T-helper 1 cell treated with Interleukin-12 subunit alpha and Interleukin-12 subunit beta and Interleukin-4 antibody, amounts not matched to agents 30 ng/mL and 1 ng/mL, for 36 hours (primary cell): ENCODE results near the gene MYBPHL. TPM values are rescaled to one million over a fixed set of nuclear protein-coding genes. Genes with fewer than 3 reads are reported as not detected.

Source experiments
- intact Hi-C: fragments of 100-400 bp; cut with micrococcal nuclease; formaldehyde crosslinking; loops from one replicate; pipeline ENCODE4 v1.15.1; 2024
- total RNA-seq: library from RNA; stranded (reverse); gene quantifications from 2 replicates; pipeline ENCODE4 v1.2.3, GENCODE V29; 2022

The MYBPHL gene
- total RNA-seq, 1 donor from 2014 or later = not detected

DNA sequence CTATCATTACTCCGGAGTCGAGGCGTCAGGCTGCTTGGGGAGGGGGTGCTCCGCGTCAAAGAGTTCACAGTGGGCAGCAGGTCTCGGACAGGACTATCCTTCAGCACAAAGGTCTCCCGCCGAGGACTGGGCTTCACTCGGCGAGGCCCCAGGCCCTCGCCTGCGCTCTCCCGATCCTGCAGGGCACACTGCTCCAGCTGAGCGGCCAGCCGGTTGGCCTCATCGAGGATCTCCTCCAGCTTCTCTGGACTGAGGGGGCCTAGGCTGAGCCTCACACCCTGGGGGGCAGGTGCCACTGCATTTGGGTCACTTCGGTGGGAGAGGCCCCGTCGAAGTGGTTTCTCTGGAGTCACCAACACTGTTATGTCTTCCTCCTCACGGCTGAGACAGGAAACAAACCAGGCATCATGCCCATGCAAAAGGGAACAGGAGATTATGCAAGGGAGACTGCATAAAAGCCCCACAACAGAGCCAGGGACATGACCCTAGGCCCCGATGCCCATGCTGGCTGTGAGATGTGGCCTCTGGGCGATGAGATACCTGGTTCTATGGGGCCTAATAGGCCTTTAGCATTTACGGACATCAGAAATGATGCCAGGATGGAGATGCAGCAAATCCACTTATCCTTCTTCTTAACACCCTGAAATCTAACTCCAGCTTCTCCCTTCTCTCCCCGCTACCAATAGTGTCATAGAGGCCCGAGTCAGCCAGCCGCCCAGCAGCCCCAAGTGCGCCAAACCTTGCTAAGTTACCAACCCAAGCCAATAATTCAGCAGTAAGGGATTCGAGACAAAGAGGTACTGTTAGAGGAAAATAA lies 24.9 kb downstream of the MYBPHL start:
- intact Hi-C loops = loop anchor here (2.0 to 10.0 kb wide), 3 partner anchors 19 to 753 kb away; partner anchors contain the start of gene STRIP1

DNA sequence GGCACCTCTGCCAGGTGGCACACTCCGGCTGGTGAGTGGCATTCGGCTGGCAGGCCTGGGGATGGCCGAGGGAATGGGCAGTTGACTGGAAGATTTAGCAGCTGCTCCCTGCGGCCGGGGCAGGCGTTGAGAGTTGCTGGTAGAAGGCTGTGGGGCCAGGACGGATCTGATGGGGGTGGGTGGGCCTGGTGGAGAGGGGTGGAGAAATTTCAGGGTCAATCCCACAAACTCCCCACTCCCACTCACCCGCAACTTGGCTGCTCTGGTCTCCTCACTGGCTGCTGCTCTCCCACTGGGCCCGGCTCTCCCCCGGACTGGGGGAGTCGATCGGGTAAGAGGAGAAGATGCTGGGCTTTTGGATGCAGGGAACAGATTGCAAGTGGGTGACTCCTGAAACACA lies 25.9 kb downstream of the MYBPHL start:
- intact Hi-C loops = loop anchor here (10.0 kb wide), 1 partner anchor 364 kb away; no protein-coding TSS in a partner anchor

DNA sequence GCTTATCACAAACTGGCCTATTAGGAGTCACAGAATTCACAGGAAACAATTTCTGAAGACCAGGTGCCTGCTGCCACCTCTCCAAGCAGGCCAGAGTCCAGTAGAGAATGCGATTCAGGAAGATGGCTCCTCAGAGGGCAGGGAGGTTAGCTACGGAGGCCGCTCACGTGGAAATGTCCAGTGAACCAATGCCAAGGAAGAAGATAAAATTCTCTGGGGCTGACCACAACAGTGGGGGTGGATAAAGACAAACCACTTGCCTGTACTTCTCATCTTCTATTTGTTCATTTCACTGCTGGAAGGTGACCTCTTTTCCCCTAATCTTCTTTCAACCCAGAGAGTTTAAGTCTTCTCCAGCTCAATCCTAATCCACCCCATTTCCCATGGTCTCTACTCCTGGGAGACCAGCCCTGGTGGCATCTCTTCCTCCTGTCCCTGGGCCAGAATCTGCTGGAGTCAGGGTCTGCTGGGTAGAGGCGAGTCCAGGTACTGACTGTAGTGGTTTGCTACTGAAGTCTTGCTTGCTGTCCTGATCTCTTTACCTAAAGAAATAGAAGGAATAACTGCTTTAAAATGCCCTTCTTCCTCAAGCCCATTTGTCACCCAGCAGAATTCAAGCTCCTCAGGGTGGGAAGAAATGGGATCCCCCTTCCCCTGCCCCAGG lies 27.1 kb downstream of the MYBPHL start:
- intact Hi-C loops = loop anchor here (10.0 kb wide), 1 partner anchor 365 kb away; no protein-coding TSS in a partner anchor

DNA sequence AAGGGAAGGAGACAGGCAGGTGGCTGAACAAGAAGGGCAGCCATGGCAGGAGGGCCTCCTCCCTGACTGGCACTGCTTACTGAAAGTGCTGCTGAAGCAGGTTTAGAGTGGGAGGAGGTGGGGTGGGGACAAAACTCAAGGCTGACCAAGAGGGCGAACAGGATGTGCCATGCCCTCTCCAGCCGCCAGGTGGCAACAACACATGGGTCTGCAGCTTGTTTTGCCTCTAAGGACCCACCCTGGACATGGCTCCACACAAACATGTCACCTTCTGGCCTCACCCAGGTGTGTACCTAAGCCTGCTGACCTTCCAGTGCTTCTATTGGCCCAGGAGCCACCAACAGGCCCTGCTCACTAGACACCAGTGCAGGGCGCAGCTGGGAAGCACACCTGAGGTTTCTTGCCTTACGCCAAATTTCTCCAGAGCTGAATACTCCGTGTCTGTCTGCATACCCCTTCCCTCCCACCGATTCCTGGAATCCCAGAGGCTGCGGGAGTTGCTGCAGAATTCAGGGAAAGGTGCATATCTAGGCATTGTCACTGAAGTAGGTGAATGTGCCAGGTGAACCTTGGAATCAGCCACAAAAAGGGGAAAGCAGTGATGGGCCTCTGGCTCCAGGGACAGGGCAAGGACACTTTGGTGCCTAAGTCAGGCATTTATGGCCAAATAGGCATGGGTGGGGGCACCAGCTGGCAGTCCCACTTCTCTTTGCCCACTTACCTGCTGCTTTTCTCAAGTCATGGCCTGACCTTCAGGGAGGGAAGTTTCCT lies 29.2 kb downstream of the MYBPHL start:
- intact Hi-C loops = loop anchor here (1.0 kb wide), 2 partner anchors 122 to 255 kb away; no protein-coding TSS in a partner anchor

DNA sequence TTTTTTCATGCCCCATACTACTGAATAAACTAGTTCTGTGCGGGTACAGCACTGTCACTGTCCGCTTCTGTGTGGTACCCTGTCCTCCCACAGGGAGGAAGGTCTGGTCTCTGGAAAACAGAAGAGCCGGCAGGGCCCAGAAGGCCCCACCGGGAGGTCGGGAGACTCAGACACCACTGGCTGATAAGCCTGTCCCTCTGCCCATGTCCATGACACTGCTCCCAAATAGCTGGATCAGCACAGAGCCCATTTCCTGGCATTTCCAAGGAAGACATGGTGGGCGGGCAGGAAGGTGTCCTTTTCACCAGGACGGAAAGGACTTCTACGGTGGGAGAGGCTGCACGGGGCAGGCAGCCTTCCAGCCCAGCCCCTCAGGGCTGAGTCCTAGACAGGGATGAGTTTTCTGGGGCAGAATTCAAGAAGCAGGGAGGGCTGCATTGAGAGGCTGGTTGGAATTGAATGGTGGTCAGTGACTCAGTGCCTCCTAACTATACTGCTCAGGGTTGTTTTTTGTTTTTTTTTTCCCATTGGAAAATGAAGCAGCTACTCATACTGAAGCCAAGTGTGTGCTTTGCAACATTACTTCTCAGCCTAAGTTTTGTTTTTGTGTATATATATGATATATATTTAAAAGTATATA lies 31.0 kb downstream of the MYBPHL start:
- intact Hi-C loops = no loop called here

DNA sequence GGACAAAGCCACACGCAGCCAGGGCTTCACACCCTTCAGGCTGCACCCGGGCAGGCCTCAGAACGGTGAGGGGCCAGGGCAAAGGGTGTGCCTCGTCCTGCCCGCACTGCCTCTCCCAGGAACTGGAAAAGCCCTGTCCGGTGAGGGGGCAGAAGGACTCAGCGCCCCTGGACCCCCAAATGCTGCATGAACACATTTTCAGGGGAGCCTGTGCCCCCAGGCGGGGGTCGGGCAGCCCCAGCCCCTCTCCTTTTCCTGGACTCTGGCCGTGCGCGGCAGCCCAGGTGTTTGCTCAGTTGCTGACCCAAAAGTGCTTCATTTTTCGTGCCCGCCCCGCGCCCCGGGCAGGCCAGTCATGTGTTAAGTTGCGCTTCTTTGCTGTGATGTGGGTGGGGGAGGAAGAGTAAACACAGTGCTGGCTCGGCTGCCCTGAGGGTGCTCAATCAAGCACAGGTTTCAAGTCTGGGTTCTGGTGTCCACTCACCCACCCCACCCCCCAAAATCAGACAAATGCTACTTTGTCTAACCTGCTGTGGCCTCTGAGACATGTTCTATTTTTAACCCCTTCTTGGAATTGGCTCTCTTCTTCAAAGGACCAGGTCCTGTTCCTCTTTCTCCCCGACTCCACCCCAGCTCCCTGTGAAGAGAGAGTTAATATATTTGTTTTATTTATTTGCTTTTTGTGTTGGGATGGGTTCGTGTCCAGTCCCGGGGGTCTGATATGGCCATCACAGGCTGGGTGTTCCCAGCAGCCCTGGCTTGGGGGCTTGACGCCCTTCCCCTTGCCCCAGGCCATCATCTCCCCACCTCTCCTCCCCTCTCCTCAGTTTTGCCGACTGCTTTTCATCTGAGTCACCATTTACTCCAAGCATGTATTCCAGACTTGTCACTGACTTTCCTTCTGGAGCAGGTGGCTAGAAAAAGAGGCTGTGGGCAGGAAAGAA lies 32.0 kb downstream of the MYBPHL start:
- intact Hi-C loops = no loop called here

DNA sequence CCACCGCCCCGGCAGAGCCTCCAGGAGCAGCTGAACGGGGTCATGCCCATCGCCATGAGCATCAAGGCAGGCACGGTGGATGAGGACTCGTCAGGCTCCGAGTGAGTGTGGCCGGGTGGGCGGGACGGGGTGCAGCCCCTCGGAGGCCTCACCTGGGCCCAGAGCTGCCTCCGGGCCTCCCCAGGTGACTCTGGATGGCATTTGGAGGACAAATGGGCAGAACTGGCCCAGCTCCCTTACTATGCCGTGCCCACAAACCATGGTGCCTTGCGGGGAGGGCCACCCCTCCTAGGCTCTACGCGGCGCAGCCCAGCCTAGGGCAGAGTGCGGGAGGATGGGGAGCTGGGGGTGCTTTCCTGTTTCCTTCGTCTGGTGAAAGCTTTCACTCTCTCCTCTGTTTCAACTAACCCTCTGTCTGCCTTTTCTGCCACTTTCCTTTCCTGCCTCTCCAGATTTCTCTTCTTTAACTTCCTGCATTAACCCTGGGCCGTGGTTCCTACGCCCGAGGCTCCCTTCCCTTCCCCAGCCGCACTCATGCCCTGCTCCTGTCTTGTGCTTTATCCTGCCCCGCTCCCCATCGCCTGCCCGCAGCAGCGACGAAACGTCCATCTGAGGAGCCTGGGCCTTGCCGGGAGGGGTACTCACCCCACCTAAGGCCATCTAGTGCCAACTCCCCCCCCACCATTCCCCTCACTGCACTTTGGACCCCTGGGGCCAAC lies 33.1 kb downstream of the MYBPHL start:
- intact Hi-C loops = no loop called here

DNA sequence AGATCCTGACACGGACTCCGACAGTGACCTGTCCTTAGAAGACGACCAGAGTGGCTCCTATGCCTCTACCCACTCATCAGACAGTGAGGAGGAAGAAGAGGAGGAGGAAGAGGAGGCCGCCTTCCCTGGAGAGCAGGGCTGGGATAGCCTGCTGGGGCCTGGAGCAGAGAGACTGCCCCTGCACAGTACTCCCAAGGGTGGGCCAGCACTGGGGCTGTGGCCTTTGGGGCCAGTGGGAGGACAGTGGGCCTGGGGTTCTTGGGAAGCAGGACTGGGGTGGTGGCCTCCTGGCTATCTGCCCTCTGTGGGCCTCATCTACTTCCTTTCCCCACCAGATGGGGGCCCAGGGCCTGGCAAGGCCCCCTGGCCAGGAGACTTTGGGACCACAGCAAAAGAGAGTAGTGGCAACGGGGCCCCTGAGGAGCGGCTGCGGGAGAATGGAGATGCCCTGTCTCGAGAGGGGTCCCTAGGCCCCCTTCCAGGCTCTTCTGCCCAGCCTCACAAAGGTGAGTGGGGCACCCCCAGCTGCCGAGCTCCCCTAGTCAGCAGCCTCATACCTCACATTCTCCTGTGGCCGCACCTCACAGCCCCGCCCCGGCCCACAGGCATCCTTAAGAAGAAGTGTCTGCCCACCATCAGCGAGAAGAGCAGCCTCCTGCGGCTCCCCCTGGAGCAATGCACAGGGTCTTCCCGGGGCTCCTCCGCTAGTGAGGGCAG lies 33.8 kb downstream of the MYBPHL start:
- intact Hi-C loops = no loop called here

DNA sequence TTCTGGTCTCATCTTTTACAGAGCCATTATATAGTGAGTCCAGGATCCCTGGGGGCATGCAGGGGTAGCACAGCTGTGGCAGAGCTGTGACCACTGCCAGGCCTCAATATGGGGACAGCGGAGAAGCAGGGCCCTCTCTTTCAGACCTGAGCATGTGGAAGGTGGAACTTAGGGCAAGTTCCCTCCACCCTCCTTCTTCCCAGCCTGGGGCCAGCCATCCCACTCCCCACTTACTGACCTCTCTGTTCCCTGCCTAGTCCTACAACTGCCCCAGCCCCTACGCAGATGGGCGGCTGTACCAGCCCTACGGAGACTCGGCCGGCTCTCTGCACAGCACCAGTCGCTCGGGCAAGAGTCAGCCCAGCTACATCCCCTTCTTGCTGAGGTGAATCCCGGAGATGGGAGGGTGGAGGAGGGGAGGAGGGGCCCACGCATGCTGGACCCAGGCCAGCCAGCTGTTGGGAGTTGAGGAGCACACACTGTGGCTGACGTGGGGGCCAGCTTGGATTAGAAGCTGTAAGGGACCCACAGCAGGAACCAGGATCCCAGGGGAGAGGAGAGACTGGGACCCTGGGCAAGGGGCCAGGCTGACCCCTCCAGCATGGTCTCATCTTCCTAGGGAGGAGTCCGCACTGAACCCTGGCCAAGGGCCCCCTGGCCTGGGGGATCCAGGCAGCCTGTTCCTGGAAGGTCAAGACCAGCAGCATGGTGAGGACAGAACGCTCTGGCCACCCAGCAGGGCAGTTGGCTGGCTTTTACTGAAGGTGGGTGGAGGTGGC lies 34.6 kb downstream of the MYBPHL start:
- intact Hi-C loops = no loop called here

DNA sequence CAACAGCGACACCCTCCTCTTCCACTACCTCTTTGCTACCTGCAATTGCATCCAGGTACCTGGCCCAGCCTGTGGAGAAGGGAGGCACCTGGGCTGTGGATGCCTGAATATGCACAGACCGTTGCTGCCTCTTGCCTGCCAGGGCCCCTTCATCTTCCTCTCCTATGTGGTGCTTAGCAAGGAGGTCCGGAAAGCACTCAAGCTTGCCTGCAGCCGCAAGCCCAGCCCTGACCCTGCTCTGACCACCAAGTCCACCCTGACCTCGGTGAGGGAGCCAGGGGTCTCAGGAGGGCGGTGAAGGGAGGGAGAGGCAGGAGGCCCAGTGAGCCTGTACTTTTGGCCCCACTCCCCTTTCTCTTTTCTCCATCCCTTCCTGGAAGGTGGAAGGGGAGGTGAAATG lies 35.4 kb downstream of the MYBPHL start:
- intact Hi-C loops = no loop called here

DNA sequence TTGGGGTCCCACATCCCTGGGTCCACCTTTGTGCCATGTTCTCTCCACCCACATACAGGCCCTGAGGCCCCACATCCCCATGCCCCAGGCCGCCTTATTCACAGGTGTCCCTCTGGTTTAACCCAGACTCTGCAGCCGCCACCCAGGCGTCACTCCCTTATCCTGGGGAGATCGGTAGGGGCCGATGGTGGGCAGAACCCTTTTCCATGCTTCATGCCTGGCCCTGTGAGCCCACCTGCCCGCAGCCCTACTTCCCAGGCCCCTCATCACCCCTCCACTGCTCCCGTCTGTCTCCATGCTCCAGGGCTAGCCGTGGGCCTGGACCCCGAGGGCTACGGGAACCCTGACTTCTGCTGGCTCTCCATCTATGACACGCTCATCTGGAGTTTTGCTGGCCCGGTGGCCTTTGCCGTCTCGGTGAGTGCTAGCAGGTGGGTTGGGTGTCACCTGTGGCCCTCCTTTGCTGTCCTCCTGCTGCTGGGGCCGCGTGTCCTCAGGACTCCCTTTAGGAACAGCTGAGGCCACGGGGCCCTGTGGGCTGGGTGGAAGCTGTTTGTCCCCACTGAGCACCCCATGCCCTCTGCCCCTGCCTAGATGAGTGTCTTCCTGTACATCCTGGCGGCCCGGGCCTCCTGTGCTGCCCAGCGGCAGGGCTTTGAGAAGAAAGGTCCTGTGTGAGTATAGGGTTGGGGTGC lies 36.0 kb downstream of the MYBPHL start:
- intact Hi-C loops = no loop called here

DNA sequence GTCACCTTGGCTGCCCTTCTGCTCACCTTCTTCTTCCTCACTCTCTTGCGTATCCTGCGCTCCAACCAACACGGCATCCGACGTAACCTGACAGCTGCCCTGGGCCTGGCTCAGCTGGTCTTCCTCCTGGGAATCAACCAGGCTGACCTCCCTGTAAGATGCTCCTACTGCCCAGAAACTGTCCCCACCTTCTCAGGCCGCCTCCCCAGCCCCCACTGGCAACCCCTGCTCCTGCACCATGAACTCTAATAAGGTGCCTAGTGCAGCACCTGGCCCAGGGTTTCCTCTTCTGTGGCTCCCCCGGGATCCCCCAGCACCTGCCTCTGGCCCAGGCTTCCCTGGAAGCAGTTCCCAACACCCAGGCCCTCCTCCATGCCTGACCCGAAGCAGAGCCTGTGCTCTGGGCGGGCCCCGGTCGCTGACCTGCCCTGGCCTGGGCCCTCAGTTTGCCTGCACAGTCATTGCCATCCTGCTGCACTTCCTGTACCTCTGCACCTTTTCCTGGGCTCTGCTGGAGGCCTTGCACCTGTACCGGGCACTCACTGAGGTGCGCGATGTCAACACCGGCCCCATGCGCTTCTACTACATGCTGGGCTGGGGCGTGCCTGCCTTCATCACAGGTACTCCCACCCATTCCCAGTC lies 36.7 kb downstream of the MYBPHL start:
- intact Hi-C loops = no loop called here

DNA sequence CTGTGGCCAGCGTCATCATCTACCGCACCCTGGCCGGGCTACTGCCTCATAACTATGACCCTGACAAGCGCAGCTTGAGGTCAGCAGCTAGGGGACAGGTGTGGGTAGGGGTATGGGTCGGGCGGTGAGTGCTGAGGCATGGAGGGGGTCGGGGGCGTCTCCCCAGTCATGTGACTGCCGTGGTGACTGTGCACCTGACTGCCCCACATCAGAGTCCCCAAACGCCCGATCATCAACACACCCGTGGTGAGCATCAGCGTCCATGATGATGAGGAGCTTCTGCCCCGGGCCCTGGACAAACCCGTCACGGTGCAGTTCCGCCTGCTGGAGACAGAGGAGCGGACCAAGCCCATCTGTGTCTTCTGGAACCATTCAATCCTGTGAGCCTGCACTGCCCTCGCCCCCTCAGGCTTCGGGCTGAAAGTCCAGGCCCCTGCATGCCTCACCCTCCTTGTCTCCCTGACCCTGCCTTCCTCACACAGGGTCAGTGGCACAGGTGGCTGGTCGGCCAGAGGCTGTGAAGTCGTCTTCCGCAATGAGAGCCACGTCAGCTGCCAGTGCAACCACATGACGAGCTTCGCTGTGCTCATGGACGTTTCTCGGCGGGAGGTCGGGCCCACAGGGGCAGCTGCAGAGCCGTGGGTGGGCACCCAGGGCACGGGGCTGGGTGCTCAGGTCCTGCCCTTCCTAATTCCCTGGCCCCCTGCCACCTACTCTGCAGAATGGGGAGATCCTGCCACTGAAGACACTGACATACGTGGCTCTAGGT lies 37.4 kb downstream of the MYBPHL start:
- intact Hi-C loops = no loop called here

DNA sequence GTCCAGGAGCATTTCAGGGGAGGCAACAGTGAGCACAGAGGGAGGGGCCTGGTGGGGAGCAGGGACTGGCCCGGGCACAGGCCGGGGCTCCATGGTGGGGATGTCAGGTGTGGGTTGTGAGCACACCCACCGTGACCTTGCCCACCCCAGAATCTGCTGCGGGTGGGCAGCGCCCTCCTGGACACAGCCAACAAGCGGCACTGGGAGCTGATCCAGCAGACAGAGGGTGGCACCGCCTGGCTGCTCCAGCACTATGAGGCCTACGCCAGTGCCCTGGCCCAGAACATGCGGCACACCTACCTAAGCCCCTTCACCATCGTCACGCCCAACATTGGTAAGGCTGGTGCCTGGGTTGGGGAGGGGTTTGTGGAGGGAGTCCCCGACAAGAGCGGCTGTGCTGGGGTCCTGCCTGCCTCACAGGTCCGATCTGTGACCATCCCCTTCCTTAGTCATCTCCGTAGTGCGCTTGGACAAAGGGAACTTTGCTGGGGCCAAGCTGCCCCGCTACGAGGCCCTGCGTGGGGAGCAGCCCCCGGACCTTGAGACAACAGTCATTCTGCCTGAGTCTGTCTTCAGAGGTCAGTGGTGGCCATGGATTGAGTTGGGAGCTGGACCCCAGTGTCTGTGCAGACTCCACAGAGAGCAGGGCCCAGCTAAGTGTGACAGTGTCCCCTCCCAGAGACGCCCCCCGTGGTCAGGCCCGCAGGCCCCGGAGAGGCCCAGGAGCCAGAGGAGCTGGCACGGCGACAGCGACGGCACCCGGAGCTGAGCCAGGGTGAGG lies 38.2 kb downstream of the MYBPHL start:
- intact Hi-C loops = no loop called here

DNA sequence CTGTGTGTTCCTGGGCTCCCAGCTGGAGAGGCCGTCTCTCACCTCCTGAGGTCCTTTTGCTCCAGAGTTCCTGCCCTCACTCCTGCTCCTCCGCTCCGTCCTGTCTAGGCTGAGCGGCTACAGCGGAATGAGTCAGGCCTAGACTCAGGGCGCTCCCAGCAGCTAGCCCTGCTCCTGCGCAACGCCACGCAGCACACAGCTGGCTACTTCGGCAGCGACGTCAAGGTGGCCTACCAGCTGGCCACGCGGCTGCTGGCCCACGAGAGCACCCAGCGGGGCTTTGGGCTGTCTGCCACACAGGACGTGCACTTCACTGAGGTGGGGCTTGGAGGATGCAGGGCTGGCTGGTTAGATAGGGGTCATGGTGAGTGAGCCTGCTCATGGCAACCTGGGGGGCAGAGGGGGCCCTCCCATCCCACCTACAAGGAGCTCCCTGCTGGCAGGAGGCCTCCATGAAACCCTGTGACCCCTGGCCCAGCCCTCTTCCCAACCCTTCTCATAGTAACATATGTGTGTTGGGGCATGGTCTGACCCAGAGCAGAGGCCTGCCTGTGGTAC lies 39.0 kb downstream of the MYBPHL start:
- intact Hi-C loops = no loop called here
